Measurements from ENCODE around the gene OR4D10.

The OR4D10 gene

GRCh38 chr11:59520741-59521140, 47.6 kb downstream of the OR4D10 start:
- DNase-seq (ENCODE audit: extremely low spot score, insufficient read length, low read depth) (no peak), FAIRE-seq (no peak)

GRCh38 chr11:59523541-59523940, 50.4 kb downstream of the OR4D10 start:
- FAIRE-seq: no peak
- DNase-seq (ENCODE audit: extremely low spot score, insufficient read length, low read depth): no peak

- FAIRE-seq: no peak
Observed at GRCh38 chr11:59528711-59529110, 55.6 kb downstream of the OR4D10 start.

More at GRCh38 chr11:59528711-59529110, 55.6 kb downstream of the OR4D10 start:
- DNase-seq (ENCODE audit: extremely low spot score, insufficient read length, low read depth): no peak
